Fibroblast of upper back skin (primary cell): ENCODE data around the gene DCLRE1A.
A peak's percentile ranks its signal among the peaks of the same experiment; 100 is the strongest.
"Not testable (repeated sequence)": the region's sequence is repeated elsewhere in the genome, so short reads cannot be mapped to it uniquely, and the experiment has no call there.

ENCODE experiments used
- DNase-seq: peaks from one replicate; pipeline ENCODE4 v3.0.0-alpha.2; 2013

DCLRE1A gene

GRCh38 chr10:113857210-113857609, 3.3 kb upstream of the DCLRE1A start:
- no peak for DNase-seq

- no peak for DNase-seq
Observed at GRCh38 chr10:113856563-113856962, 2.7 kb upstream of the DCLRE1A start.

- DNase-seq, result peak; percentile 34
Observed at GRCh38 chr10:113854761-113855588, 1.1 kb upstream of the DCLRE1A start.

- DNase-seq, result no peak
Observed at GRCh38 chr10:113853578-113854012, 287 bp downstream of the DCLRE1A start.

GRCh38 chr10:113849946-113850345, 3.9 kb downstream of the DCLRE1A start:
- DNase-seq, result no peak

GRCh38 chr10:113849140-113849803, 4.6 kb downstream of the DCLRE1A start:
- DNase-seq, result no peak

- no peak for DNase-seq
Observed at GRCh38 chr10:113846036-113846435, 7.8 kb downstream of the DCLRE1A start.

- no peak for DNase-seq
Observed at GRCh38 chr10:113843972-113844485, 9.9 kb downstream of the DCLRE1A start.

- DNase-seq, result no peak
Observed at GRCh38 chr10:113842171-113842570, 11.7 kb downstream of the DCLRE1A start.

- DNase-seq, result not testable (repeated sequence)
Observed at GRCh38 chr10:113828567-113828966, 25.3 kb downstream of the DCLRE1A start.

GRCh38 chr10:113825791-113826190, 28.1 kb downstream of the DCLRE1A start:
- no peak for DNase-seq

- no peak for DNase-seq
Observed at GRCh38 chr10:113823389-113823788, 30.5 kb downstream of the DCLRE1A start.

GRCh38 chr10:113822174-113822573, 31.7 kb downstream of the DCLRE1A start:
- DNase-seq, result no peak

GRCh38 chr10:113821306-113821705, 32.6 kb downstream of the DCLRE1A start:
- not testable (repeated sequence) for DNase-seq

- no peak for DNase-seq
Observed at GRCh38 chr10:113820507-113820906, 33.4 kb downstream of the DCLRE1A start.

GRCh38 chr10:113819989-113820388, 33.9 kb downstream of the DCLRE1A start:
- no peak for DNase-seq

- DNase-seq, result not testable (repeated sequence)
Observed at GRCh38 chr10:113814700-113815099, 39.2 kb downstream of the DCLRE1A start.

- DNase-seq, result no peak
Observed at GRCh38 chr10:113808168-113808567, 45.7 kb downstream of the DCLRE1A start.

GRCh38 chr10:113806503-113806902, 47.4 kb downstream of the DCLRE1A start:
- DNase-seq, result no peak

GRCh38 chr10:113802997-113803396, 50.9 kb downstream of the DCLRE1A start:
- DNase-seq, result no peak

GRCh38 chr10:113801569-113801968, 52.3 kb downstream of the DCLRE1A start:
- DNase-seq, result no peak

- no peak for DNase-seq
Observed at GRCh38 chr10:113791691-113792090, 62.2 kb downstream of the DCLRE1A start.

GRCh38 chr10:113788604-113789083, 65.2 kb downstream of the DCLRE1A start:
- peak; percentile 98 for DNase-seq
